NCI-H1436 (cell line): ENCODE data around the gene LHFPL6.

Source experiments
- DNase-seq: peaks from one replicate; lab custom pipeline; 2025; lab: John Stamatoyannopoulos, UW

LHFPL6 gene

DNA sequence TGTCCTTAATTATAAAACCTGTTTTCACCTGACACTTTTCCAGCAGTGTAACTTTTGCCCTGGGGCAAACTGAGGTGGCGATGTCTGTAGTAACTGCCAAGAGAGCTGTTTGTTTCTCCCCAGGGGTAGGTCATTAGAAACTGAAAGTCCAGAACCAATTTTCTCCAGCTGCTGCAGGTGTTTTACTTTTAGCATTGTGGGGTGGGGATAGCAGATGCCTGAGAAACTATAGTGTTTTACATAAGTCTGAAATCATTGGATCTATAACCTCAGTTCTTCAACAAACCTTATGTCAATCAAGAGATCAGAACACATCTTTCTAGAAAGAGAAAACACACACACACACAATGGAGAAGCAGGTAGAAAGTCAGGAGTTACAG lies 92.7 kb downstream of the LHFPL6 start:
- DNase-seq: peak; percentile 47

DNA sequence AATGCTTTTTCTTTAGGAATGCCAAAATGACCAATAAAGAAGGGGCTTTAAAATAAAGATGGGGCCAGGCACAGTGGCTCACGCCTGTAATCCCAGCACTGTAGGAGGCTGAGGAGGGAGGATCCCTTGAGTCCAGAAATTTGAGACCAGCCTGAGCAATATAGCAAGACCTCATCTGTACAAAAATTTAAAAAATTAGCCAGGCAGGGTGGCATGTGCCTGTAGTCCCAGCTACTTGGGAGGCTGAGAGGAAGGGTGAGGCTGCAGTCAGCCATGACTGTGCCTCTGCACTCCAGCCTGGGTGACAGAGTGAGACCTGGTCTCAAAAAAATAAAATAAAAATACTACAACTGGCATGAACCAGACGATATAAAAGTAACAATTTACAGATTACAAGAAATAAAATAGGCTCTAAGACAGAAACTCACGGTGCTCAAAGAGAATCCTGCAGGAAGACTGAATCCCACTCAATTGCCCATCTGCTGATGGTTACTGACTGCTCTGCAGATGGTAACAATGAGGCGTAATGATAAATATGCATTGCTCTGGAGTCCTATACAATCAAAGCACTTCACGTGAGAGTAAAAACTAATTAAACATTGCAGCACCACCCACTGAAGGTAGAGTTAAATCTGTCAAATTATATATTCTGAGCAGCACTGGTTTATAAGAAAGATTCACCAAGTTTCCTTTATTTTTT lies 93.2 kb downstream of the LHFPL6 start:
- no peak for DNase-seq

DNA sequence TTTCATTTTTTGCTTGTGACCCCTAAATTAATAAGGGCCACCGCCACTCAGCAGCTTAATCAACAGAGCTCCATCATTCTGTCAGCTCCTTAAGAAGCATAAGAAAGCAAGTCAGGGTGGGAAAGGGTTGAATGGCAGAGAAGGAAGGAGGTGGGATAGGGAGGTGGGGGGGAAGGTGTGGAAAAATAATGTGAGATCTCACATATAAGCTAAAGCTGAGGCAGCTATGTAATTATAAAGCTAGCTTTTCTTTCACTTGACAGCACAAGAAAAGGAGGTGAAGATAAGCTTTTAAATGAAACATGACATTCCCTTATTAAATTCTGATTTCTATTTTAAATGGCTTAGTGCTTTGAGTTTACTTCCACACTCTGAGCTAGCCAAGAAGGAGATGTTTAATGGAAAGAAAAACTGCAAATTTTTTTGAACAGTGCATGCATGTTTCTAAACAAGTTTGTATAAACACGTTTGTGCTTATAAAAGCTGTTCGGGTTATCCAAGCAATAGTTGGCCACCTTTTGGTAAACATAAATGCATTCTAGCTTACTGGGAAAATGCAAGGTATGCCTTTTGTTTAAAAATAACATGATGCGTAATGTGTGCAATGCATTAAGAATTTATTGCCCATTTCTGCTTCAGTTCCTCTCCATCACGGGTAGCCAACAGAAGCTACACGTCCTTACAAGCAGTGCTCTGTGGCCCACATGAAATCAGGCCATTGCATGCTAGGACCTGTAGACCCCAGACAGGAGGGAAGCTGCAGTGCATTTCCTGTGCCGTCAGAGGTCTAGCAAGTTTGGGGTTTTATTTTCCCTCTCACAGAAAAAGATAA lies 96.2 kb downstream of the LHFPL6 start:
- DNase-seq: no peak

DNA sequence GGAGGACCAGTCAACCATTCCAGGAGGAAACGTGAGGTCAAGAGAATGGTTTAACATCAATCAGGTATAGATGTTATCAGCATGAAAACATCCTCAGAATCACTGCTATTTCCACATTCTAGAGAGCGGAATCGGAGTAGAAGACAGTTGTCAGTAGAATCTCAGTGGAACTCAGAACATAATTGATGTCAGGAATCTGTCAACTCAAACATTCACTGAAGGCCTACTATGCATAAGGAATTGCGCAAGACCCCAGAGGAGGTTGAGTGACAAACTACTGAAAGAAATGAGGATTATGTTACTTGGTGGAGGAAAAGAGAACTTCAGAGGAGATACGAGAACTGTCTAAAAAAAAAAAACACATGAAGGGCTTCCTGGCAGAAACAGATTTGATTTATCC lies 97.8 kb downstream of the LHFPL6 start:
- DNase-seq: no peak

DNA sequence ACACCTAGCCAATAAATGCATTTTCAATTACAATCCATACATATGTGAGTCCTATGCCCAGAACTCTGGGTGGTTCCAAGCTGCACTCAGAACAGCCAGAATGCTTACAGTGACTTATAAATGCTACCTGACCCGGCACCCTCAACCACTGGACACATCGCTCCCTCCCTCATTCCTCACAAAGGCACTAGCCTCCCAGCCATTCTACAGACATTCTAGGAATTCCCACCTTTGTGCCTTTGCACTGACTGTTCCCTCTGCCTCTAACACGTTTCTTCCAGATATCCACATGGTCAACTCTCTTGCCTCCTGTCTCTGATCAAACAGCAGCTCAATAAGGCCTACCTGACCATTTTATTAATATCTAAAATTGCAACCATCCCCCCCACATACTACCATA lies 99.9 kb downstream of the LHFPL6 start:
- no peak for DNase-seq

DNA sequence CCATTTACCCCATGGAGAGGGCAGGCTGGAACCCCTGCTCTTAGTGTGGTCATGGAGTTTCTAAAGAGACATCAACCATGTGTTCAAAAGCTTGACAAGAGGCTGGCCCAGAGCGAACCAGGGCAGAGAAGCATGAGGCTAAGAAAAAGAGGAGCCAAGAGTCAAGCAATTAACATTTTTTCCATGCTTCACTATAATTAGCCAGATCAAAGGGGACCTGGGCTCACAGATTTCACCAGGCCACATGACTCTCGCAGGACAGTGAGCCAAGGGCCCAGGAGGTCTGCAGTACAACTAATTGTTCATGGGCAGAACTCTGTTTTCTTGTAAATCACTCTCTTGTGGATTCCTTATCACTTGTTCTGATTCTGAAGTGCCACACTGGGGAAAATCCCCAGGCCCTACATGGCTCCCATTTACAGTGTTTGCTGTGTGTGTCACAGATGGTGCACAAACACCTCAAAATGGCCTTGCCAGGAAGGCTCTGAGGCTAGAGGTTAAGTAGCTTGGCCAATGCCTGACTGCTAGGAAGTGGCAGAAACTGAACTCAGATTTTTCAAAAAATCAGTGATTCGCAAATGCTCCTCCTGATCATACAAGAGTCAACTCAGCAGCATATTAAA lies 101.2 kb downstream of the LHFPL6 start:
- no peak for DNase-seq

DNA sequence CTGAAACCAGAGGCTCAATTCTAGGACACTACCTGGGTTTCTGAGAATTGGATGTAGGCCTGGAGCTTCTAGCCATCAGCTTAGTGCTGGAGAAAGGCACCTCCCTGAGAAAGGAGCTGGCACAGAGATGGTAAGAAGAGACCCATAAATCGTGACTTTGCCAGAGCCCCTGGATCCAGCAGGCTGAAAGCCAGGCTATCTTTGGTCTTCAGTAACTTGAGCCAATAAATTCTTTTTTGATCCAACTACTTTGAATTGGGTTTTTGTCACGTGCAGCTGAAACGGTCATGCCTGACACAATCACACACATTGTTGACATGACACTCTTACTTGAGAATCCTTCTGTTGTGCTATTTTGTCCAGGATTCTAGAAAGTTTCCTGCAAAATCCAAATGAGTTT lies 103.4 kb downstream of the LHFPL6 start:
- no peak for DNase-seq

DNA sequence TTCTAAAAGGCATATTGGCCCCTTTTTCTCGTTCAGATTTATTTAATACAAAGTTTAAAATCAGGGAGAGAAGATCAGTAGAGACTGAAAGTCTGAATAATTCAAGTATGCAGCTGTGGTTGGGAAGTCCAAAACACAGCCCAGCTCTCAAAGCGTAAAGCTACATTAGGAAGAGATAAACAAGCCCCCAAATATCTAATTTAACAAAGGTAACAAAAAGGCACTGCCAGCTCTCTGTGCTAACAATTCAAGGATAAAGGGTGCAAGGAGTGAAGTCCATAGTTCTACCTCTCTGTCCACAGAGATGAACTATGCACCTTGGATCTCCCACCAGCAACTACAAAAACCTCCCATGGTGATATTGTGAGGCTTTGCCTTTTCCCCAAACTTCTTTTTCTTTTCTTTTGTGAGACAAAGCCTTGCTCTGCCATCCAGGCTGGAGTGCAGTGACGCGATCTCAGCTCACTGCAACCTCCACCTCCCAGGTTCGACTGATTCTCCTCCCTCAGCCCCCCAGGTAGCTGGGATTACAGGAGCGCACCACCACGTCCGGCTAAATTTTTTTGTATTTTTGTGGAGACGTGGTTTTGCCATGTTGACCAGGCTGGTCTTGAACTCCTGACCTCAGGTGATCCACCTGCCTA lies 104.4 kb downstream of the LHFPL6 start:
- DNase-seq: no peak

DNA sequence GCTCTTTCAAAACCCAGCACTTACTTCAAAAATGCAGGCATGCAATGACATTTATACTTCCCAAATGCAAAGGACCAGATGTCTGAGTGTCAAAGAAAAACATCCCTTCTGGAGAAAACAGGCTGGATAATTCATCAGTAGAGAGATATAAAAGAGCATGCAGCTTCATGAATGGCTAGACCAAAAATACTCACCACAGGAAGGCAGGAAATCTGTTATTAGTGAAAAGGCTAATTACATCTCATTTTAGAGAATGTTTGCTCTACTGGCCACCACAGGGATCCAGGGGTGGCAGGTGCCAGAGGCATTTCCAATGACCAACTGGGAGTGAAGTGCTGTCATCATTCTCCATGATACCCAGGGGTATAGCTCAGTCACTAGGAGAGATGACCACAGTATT lies 106.5 kb downstream of the LHFPL6 start:
- DNase-seq: no peak

DNA sequence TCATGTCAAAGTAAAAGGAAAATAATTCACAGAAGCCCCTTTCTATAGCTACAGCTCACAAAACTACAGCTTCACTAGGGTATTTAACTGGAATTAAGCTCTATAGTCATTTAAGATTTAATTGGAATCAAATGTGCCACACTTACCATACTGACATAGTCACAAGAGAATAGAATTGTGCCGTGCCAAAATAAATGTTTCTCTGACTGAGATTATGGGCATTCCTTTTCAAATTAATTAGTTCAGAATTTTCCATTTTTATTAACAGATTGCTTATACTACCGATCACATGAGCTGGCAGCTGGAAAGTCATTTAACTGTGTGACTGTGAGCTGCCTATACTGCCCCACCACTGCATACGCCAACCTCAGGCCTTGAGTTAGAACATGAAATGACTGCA lies 108.4 kb downstream of the LHFPL6 start:
- no peak for DNase-seq

DNA sequence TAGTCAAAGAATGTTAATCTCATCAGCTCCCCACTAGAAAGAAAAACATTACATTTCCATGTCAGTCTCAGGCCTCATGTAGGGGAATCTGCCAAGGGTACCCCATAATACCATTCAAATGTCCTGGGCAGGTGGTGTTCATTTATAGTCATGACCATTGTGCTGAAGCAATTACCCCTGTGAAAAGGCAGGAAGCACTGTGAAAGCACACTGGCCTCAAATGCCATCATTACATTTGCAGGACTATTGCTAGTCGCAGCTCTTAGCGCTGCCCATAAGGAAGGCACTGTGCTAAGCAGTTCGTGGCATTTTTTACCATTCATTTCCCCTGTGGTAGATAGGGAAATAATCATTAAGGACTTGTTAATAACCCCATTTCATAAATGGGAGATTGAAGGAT lies 109.0 kb downstream of the LHFPL6 start:
- no peak for DNase-seq

DNA sequence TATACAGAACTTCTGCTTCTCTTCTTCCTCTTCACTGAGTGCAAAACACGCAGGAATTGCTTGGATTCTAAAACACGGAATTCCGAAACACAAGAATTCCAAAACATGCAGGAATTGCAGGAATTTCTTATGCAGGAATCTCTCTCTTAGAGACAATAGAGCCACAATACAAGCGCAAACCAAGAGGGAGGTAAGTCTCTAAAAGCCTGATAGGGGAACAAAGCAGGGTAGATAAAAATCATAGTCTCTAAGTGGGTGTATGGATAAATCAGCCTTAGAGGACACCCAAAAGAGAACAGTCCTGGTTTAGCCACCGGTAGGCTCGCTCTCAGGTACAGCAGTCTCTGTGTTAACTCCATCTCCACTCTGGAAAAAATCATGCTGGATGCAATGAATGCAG lies 112.9 kb downstream of the LHFPL6 start:
- no peak for DNase-seq

DNA sequence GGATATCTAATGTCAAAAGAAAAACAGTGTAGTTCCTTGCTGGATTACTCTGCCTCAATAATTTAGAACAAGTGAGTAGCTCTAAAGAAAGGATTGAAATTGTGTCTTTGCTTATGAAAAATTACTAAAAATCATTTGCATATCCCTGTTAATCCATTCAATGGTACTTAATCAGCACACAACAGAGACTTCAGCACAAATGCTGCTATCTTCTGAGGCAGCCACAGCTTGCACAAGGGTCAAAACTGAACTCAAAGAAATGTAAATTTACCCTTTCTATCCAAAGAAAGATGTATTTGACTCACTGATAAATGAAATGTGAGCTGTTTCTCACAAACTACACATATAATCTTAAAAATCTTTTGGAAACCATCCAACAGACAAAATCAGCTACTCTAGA lies 116.2 kb downstream of the LHFPL6 start:
- DNase-seq: no peak

DNA sequence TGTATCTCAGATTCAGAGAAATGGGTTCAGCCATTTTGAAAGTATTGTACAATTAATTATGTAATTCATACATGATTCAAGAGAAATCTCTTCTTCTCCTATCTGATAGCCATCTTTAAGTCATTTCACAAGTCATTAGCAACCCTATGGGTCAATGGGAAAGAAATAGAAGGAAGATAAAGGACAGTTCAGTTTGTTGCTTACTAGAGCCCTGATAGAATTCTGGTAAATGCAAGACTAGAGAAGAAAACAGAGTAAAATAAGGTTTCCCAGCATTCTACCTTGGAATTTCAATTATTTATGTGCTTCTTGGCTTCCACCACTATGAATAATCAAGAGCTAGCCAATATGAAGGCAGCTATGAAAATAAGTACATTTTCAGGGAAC lies 117.7 kb downstream of the LHFPL6 start:
- no peak for DNase-seq

DNA sequence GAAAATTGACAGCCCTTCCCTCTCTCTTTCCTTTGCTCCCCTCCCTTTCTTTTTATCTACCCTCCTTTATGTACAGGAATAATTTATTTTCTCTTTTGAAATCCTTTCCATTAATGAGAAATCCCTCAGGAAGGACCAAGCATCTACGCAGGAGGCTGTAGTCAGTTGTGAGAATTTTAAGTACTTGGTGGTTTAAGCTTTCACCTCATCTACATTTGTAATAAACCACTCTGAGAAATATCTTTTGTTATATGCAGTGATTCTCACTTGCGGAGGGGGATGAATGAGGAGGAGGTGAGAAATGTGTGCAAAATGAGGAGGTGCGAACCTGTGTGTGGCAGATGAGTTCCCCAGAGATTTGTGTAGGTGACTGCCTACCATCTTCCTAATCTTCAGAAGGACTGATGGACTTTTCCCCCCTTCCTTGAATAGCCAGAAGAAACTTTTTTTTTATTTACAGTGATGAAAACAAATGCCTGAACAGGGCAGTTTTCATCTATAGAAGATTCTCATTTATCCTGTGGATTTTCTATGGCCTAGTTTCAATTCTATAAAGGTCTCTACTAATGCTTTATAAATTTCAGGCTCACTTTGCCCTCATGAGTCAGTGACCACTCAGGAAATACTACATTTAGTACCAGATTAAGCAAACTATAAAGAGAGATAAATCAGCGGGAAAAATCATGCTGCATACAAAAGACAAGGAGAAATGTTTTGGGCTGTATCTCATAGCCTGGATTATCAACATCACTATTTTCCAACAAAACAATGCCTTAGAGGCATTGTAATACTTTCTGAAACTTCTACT lies 118.3 kb downstream of the LHFPL6 start:
- DNase-seq: no peak

DNA sequence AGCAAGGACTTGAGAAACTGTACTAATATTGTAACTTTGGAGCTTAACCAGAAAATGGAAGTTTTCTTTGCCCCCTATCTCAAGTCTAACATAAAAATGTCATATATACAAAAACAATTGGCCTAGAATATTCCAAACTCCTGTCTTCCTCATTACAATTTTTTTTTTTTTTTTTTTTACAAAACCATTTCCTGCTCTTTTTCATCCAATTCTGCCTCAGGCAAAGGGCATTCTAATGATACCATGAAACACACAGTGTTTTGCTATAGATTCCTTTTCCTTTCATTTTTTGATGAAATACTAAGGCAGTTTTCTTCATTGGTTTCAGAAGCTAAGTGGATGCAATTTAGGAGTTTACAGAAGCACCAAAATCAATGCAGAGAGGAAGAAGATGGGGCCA lies 119.7 kb downstream of the LHFPL6 start:
- no peak for DNase-seq

DNA sequence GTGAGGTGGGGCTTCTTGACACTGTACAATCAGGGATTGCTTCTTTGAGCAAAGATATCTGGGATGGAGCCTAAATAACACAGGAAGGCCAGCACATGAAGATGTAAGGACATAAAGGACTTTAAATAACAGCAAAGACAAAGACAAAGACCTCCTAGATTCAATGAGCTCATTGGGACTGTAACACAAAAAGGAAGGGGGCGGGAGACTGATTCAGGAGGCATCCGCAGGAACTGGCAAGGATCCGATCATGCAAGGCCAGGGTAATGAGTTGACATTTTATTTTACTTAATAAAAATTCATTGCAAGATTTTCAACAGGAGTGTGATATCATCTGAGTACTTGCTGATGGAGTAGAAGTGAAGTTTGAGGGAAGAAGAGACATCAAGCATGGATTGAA lies 121.5 kb downstream of the LHFPL6 start:
- no peak for DNase-seq

DNA sequence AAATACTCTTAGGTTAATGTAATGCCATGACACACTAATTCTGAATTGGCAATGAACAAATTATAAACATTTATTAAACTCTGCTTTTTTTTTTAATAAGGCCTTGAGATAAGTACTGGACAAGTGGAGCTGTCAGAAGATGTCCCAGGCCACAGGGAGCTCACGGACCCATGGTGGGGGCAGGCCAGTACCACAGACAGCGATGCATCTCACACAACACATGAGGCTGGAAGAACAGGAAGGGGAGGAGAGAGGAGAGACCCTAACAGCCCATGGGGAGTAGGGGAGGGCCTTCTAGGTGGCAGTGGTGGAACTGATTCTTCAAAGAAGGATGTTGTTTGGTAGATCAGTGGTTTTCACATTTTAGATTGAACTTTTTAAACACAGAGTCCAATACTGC lies 128.4 kb downstream of the LHFPL6 start:
- no peak for DNase-seq

DNA sequence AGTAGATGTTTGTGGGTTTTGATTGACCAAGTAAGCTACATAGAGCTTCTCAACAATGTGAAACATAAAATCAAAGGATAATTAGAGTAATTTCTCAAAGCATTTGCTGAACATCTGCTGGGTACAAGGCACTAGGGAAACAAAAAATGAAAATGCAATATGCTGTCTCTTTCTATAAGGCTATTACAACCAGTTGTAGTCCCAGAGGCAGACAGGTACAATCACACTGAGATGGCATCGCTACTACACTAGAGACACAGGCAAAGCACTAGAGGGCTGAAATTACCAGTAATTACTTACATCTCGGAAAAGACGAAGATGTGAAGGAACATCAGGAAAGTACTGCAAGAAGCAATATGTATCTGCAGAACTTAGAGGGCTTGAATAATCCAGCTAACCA lies 133.3 kb downstream of the LHFPL6 start:
- no peak for DNase-seq

DNA sequence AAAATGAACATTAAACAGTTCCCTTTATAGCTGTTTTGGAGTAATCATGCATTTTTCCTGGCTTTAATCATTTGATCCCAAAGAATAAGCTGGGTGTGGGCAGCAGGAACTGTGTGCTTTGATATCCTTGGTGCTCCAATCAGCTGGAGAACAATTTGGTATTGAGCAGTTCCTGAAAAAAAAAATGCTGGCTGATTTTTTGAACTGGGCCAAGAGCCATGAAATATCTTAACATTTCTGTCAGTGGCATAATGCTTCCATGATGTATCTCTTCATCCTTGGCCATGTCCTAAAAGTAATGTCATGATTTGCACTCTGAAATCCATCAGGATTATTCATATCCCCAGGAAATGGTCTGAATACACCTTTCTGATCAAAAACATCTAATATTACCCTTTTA lies 134.7 kb downstream of the LHFPL6 start:
- no peak for DNase-seq

DNA sequence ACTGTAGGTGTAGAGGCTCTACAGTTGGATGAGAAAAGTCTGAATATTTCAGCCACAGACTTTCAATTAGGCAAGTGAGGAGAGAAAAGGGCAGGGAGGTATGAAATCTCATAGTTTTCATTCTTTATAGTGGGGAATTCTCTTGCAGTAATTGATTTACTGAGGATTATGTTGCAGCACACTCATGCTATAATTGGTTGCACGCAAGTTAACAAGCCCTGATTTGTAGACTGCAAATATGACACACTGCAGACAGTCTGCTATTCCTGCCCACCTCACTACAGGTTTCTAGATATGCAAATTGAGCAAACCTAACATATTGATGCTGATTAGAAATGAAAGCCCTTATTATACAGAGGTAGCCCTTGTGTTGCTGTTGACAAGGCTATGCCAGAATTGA lies 139.4 kb downstream of the LHFPL6 start:
- no peak for DNase-seq

DNA sequence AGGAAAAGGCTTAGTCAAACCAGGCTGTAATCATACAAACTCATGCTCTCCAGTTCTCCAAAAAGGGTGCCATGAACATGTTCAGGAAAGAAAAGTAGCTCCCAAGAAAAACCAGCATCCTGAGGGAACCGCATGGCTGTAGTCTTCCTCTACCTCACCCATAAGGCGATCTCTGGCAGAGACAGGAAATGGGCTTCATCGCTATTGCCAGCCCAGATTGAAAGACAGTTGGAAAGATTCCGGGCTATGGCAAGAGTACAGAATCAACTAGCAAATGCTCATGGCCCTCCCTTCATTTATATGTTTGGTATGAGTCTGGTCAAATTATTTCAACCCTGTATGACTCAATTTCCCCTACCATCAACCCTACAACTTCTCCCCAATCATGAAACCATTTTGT lies 140.1 kb downstream of the LHFPL6 start:
- DNase-seq: no peak
